Sigmoid colon (tissue), 7 donors: ENCODE measurements around the gene PLAAT4. TPM values are rescaled to one million over a fixed set of nuclear protein-coding genes. Genes with fewer than 3 reads are reported as not detected.
"Not testable (repeated sequence)": the region's sequence is repeated elsewhere in the genome, so short reads cannot be mapped to it uniquely, and the experiment has no call there.

Experiments used
- DNase-seq: peaks from one replicate; pipeline ENCODE4 v3.0.0-alpha.2; 2019
- H3K27ac ChIP-seq, 4 donors: fragments of 200-600 bp; sonication (generic); one replicate each; pipeline ENCODE4 v1.5.1; 2016 to 2019; ENCODE audit warnings: mild to moderate bottlenecking in 1 of 4
- H3K27me3 ChIP-seq, 3 donors: fragments of 200-600 bp; sonication (generic); one replicate each; pipeline ENCODE4 v1.5.1; 2019; ENCODE audit warnings: mild to moderate bottlenecking in 1 of 3
- H3K36me3 ChIP-seq, 4 donors: fragments of 200-600 bp; sonication (generic); one replicate each; pipeline ENCODE4 v1.5.1; 2016 to 2019
- H3K4me1 ChIP-seq, 4 donors: fragments of 200-600 bp; sonication (generic); one replicate each; pipeline ENCODE4 v1.5.1; 2017 to 2019
- H3K4me3 ChIP-seq, 4 donors: fragments of 200-600 bp; sonication (generic); one replicate each; pipeline ENCODE4 v1.5.1; 2017 to 2019; ENCODE audit warnings: mild to moderate bottlenecking in 2 of 4, moderate library complexity in 1 of 4
- H3K9me3 ChIP-seq, 4 donors: fragments of 200-600 bp in 3 of 4; sonication (generic) in 3 of 4; one replicate each; pipeline versions ENCODE4 v1.5.1 to v1.6.1; 2013 to 2019
- EP300 ChIP-seq, 4 donors: sonication (generic); formaldehyde crosslinking; IDR thresholded peaks; one replicate each; pipeline ENCODE4 v1.6.1; 2017; ENCODE audit warnings: antibody characterized with exemption in 4 of 4
- POLR2A ChIP-seq, 2 donors: fragments of 450-650 bp; IDR thresholded peaks; one replicate each; pipeline ENCODE4 v1.6.1; 2016; ENCODE audit warnings: antibody characterized with exemption in 2 of 2, mild to moderate bottlenecking in 2 of 2, moderate library complexity in 2 of 2
- POLR2AphosphoS5 ChIP-seq, 4 donors: sonication (generic); formaldehyde crosslinking; IDR thresholded peaks; one replicate each; pipeline ENCODE4 v1.6.1; 2017; ENCODE audit warnings: antibody characterized with exemption in 4 of 4
- WGBS, 2 donors: extraction: QIAGEN DNeasy Blood & Tissue Kit; methylation state at CpG; one replicate each; pipeline ENCODE4 v1.1.7; 2013; 5-methylcytosine and 5-hydroxymethylcytosine counted together
- intact Hi-C: fragments of 100-400 bp; cut with DNase I; formaldehyde crosslinking; loops from one replicate; pipeline ENCODE4 v1.15.1; 2023
- polyA plus RNA-seq, 3 donors: library from polyadenylated mRNA; stranded (reverse); fragments of 200-250 nt; gene quantifications; one replicate each; pipeline ENCODE4 v1.2.3, GENCODE V29; 2013
- total RNA-seq, 4 donors: library from RNA; depleted of rRNA; stranded (reverse); fragments of >200 nt; gene quantifications; one replicate each; pipeline ENCODE4 v1.1.0, GENCODE V29; 2016
- TF ChIP-seq, protein P1 (sequence below), 4 experiments: fragments of 450-650 bp in 3 of 4; fragments of 200-600 bp in 1 of 4; IDR thresholded peaks; one replicate each; pipeline ENCODE4 v1.5.1; 2016 to 2019; ENCODE audit warnings: antibody characterized with exemption in 4 of 4, mild to moderate bottlenecking in 3 of 4, moderate library complexity in 2 of 4
- donor health status: healthy with polysubstance abuse.
- donor health status: Bipolar disorder and iron deficiency.
- donor health status: healthy.

Gene PLAAT4
- total and polyA plus RNA-seq, 7 donors: 36.7 to 262 (median 49.9) TPM

DNA sequence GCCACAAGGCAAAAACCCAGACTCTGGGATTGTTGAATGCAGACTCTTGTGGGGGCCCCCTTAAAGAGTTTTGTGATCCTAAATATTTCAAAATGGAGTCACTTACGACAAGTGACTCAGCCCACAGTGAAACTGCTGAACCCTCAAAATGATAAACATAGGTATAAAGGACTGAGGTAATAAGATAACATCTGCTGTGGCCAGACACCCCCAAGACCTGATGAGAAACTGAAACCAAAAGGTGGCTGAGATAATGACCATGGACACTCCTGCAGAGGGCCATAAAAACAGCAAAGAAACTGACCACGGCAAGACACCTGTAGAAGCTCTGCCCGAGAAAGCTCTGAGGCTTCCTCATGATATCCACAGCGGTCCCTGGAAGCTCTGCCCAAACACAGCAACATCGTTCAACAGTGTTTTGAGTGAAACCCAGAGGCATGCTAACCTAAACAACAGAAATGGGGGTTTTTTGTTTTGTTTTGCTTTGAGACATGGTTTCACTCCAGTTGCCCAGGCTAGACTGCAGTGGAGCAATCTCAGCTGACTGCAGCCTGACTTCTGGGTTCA lies 1.6 kb upstream of the PLAAT4 start:
- WGBS, 2 donors: 68 to 72% methylated on average over 5 of the region's 5 CpGs
- H3K4me1 ChIP-seq: peaks cover 0 to 30% (median 26%) of the 10 kb centered on the region in 4 donors
- H3K4me3 ChIP-seq: no peak overlapping the region
- H3K36me3 ChIP-seq: peaks cover 0 to 2% (median 0%) of the 10 kb centered on the region in 4 donors
- H3K27me3 ChIP-seq: no peaks in the 10 kb centered on the region
- TF ChIP-seq EP300 (IDR thresholded peaks at IDR 0.05): no peak
- no peak for TF ChIP-seq POLR2AphosphoS5 (IDR thresholded peaks at IDR 0.05)
- TF ChIP-seq, protein P1, sequence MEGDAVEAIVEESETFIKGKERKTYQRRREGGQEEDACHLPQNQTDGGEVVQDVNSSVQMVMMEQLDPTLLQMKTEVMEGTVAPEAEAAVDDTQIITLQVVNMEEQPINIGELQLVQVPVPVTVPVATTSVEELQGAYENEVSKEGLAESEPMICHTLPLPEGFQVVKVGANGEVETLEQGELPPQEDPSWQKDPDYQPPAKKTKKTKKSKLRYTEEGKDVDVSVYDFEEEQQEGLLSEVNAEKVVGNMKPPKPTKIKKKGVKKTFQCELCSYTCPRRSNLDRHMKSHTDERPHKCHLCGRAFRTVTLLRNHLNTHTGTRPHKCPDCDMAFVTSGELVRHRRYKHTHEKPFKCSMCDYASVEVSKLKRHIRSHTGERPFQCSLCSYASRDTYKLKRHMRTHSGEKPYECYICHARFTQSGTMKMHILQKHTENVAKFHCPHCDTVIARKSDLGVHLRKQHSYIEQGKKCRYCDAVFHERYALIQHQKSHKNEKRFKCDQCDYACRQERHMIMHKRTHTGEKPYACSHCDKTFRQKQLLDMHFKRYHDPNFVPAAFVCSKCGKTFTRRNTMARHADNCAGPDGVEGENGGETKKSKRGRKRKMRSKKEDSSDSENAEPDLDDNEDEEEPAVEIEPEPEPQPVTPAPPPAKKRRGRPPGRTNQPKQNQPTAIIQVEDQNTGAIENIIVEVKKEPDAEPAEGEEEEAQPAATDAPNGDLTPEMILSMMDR (IDR thresholded peaks at IDR 0.05): no peak
- TF ChIP-seq POLR2A (IDR thresholded peaks at IDR 0.05): no peak
- intact Hi-C loops: loop anchor here (1.0 kb wide), 1 partner anchor 42 kb away; no protein-coding TSS in a partner anchor
- H3K9me3 ChIP-seq: no peaks in the 10 kb centered on the region
- H3K27ac ChIP-seq: no peak overlapping the region
- DNase-seq: no peak

DNA sequence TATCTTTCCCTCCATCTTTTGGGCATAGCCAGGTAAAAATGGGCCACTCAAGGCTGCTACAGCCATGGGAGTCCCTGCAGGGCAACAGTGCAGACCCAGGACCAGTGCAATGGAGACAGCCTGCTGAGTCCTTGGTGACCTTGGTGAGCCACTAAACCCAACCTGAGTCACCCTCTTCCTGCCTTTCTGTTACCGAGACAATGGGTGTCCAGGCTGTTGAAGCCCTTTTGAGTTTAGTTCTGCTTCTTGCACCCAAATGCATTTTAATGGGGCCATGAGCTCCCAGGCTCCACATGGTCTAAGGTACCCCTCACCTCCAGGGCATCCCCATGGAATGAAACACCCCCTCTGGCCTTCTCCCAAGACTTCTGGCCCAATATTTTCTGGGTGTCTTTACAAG lies 874 bp upstream of the PLAAT4 start:
- H3K36me3 ChIP-seq: peaks cover 0 to 6% (median 0%) of the 10 kb centered on the region in 4 donors
- TF ChIP-seq POLR2A (IDR thresholded peaks at IDR 0.05) (no peak), POLR2AphosphoS5 (IDR thresholded peaks at IDR 0.05) (no peak), EP300 (IDR thresholded peaks at IDR 0.05) (no peak)
- TF ChIP-seq, protein P1 (IDR thresholded peaks at IDR 0.05): no peak
- H3K4me3 ChIP-seq: no peak overlapping the region
- peaks cover 0 to 30% (median 26%) of the 10 kb centered on the region in 4 donors for H3K4me1 ChIP-seq
- H3K27ac ChIP-seq: peak overlapping the region; percentile 90 to 97 (median 92)
- no peaks in the 10 kb centered on the region for H3K27me3 ChIP-seq
- WGBS, 2 donors: 72 to 89% methylated on average over 1 of the region's 1 CpG
- no peak for DNase-seq
- intact Hi-C loops: loop anchor here (2.0 kb wide), 2 partner anchors 39 to 79 kb away; partner anchors contain the start of gene PLAAT3
- H3K9me3 ChIP-seq: no peaks in the 10 kb centered on the region

DNA sequence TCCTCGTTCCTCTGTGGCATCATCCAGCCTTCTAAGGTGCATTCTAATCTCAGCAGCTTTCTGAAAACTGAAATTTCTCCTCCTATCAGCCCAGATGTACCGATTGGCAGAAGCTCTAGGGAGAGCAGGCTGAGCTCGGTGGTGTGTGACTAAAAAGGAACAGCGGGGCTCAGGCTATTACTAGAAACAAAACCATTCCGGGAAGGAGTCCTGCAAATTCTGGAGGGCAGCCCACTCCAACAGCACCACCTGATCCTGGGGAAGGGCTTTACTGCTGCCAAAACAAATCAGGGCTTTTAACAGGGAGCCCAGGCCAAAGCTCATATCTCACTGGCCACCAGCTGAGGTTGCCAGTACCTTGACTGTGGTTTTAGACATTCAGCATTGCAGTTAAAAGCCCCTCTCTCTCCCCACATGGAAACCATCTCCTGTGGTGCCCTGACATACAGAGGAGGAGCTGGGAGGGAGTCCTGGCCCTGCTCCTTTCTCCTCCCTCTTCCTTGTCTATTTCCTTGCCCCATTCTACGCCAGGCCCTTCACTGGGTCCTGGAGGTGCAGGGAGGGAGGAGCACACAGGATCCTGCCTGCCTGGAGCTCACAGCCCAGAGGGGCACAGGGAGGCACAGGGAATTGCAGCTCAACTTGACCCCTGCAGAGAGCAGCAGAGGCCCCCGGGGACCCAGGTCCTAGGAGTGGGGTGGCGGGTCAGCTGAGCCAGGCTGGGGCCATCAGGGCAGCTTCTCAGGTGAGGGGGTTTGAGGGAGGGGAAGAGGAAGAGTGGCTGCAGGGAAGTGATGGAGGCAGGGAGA lies 889 bp downstream of the PLAAT4 start:
- Histone ChIP-seq H3K9me3 (no peaks in the 10 kb centered on the region), H3K27ac (peak overlapping the region; percentile 90 to 97 (median 92)), H3K27me3 (no peaks in the 10 kb centered on the region), H3K4me3 (peak overlapping the region; percentile 31 to 52 (median 48)), H3K4me1 (peaks cover 0 to 30% (median 26%) of the 10 kb centered on the region in 4 donors), H3K36me3 (peaks cover 0 to 6% (median 0%) of the 10 kb centered on the region in 4 donors)
- intact Hi-C loops: loop anchor here (2.0 kb wide), 2 partner anchors 37 to 77 kb away; partner anchors contain the start of gene PLAAT3
- 42 to 64% methylated on average over 8 of the region's 8 CpGs for WGBS, 2 donors
- DNase-seq: peak; percentile 92
- peak; percentile 32 to 75 (median 57) for TF ChIP-seq POLR2AphosphoS5 (IDR thresholded peaks at IDR 0.05)
- TF ChIP-seq POLR2A (IDR thresholded peaks at IDR 0.05): peak in 1 of 2 donors; percentile 37
- TF ChIP-seq, protein P1 (IDR thresholded peaks at IDR 0.05): no peak

DNA sequence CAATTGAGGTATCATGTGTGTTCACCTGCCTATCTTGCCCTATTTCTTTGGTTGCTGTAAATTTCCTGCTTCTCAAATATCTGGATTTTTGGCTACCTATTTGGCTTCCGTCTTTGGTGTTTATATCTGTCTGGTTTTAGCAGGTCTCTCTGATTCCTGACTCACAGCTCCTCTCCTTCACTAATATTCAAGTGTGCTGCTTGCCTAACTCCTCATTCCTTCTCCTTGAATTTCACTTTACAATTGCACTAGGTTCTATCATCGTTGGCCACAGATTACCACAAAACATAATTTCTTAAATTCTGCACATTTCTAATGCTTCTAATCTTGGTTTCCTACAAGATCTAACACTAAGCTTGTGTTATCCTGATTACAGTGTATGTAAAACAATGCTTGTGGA lies 5.9 kb downstream of the PLAAT4 start:
- DNase-seq, H3K4me3 ChIP-seq, H3K27me3 ChIP-seq, H3K9me3 ChIP-seq, H3K27ac ChIP-seq, intact Hi-C loops: not testable (repeated sequence)
- WGBS, 2 donors: 88% methylated on average over 2 of the region's 2 CpGs
- peaks cover 0 to 17% (median 13%) of the 10 kb centered on the region in 4 donors for H3K4me1 ChIP-seq
- H3K36me3 ChIP-seq: peaks cover 0 to 38% (median 3%) of the 10 kb centered on the region in 4 donors

GRCh38 chr11:63543711-63544110 lies 7.1 kb downstream of the PLAAT4 start:
- TF ChIP-seq POLR2AphosphoS5 (IDR thresholded peaks at IDR 0.05): no peak
- no peak for TF ChIP-seq POLR2A (IDR thresholded peaks at IDR 0.05)
- Histone ChIP-seq H3K4me1 (peaks cover 0 to 5% (median 1%) of the 10 kb centered on the region in 4 donors), H3K36me3 (peaks cover 0 to 38% (median 3%) of the 10 kb centered on the region in 4 donors), H3K4me3 (no peak overlapping the region), H3K9me3 (no peaks in the 10 kb centered on the region), H3K27ac (no peak overlapping the region), H3K27me3 (no peaks in the 10 kb centered on the region)
- intact Hi-C loops: no loop called here
- WGBS, 2 donors: 92 to 94% methylated on average over 2 of the region's 2 CpGs
- DNase-seq: no peak
